ENCODE results near the gene IER5L. TPM values are rescaled to one million over a fixed set of nuclear protein-coding genes. Genes with fewer than 3 reads are reported as not detected.

The IER5L gene
- total and polyA plus RNA-seq, 9 of the 15 experiments (the other 6 are each of a cell fraction or from before 2014, with no cell fraction given): 0.14 to 11.9 (median 0.52) TPM

- no peak for TF ChIP-seq KAT7 (CRISPR knock-in tag; IDR thresholded peaks at IDR 0.05; ENCODE audit: borderline replicate concordance)
- no peak for TF ChIP-seq TCF7 (IDR thresholded peaks at IDR 0.05; ENCODE audit: borderline replicate concordance)
- peak; percentile 44; the same call in 1 of the 2 replicates for TF ChIP-seq PHF8 (IDR thresholded peaks at IDR 0.05; ENCODE audit: borderline replicate concordance, low read length)
- no peak for TF ChIP-seq SAFB2 (IDR thresholded peaks at IDR 0.05; ENCODE audit: borderline replicate concordance, low read depth, low read length, severe bottlenecking)
- no peak for TF ChIP-seq TARDBP (IDR thresholded peaks at IDR 0.05)
- no peak for TF ChIP-seq CHD2 (IDR thresholded peaks at IDR 0.05; ENCODE audit: low read depth, low read length)
- TF ChIP-seq MAFG (tag; conservative IDR thresholded peaks at IDR 0.05): no peak
- TF ChIP-seq ZNF639 (CRISPR knock-in tag; conservative IDR thresholded peaks at IDR 0.05 in 1 of 2, IDR thresholded peaks at IDR 0.05 in 1 of 2): 0 out of 4 replicates have a peak, but pooled peaks of 1 of the 2 experiments have one; percentile 16
- TF ChIP-seq NCOR1 (IDR thresholded peaks at IDR 0.05): no peak
- TF ChIP-seq RBM17 (IDR thresholded peaks at IDR 0.05; ENCODE audit: borderline replicate concordance, low read depth, low read length): no peak
- no peak for TF ChIP-seq CCNT2 (IDR thresholded peaks at IDR 0.05; ENCODE audit: borderline replicate concordance, extremely low read depth, insufficient read length, low read depth, low read length)
- TF ChIP-seq PURB (CRISPR knock-in tag; IDR thresholded peaks at IDR 0.05; ENCODE audit: low read depth): no peak
- no peak for TF ChIP-seq PKNOX1 (IDR thresholded peaks at IDR 0.05)
- TF ChIP-seq TSC22D4 (tag; IDR thresholded peaks at IDR 0.05): no peak
- no peak for TF ChIP-seq ZNF445 (CRISPR knock-in tag; IDR thresholded peaks at IDR 0.05; ENCODE audit: low read depth)
- no peak for TF ChIP-seq NCOA6 (IDR thresholded peaks at IDR 0.05)
- no peak for TF ChIP-seq SMARCA5 (IDR thresholded peaks at IDR 0.05)
- no peak for TF ChIP-seq ZFP1 (CRISPR knock-in tag; IDR thresholded peaks at IDR 0.05)
- TF ChIP-seq BCL6 (CRISPR knock-in tag; IDR thresholded peaks at IDR 0.05): no peak
- TF ChIP-seq PTTG1 (tag; IDR thresholded peaks at IDR 0.05; ENCODE audit: low read depth): no peak
- TF ChIP-seq ZNF778 (CRISPR knock-in tag; IDR thresholded peaks at IDR 0.05): no peak
- no peak for TF ChIP-seq ZNF347 (CRISPR knock-in tag; IDR thresholded peaks at IDR 0.05; ENCODE audit: low read depth)
- TF ChIP-seq ATF3 (IDR thresholded peaks at IDR 0.05): no peak
- TF ChIP-seq ATF3 (CRISPR knock-in tag; conservative IDR thresholded peaks at IDR 0.05): no peak
- TF ChIP-seq ZNF175 (CRISPR knock-in tag; IDR thresholded peaks at IDR 0.05; ENCODE audit: low read depth): no peak
- no peak for TF ChIP-seq CHD4 (IDR thresholded peaks at IDR 0.05; ENCODE audit: insufficient read depth, insufficient replicate concordance, low read depth, low read length, poor library complexity, severe bottlenecking)
Measured at GRCh38 chr9:129166623-129167557, 11.2 kb downstream of the IER5L start (continued).

All from K562 (cell line).